Uterus (tissue), 4 donors: ENCODE measurements around the gene IGFLR1. TPM values are rescaled to one million over a fixed set of nuclear protein-coding genes. Genes with fewer than 3 reads are reported as not detected.

Experiments
- DNase-seq, 2 donors: peaks; one replicate each; pipeline ENCODE4 v3.0.0-alpha.2; 2019 to 2020
- H3K27ac ChIP-seq, 2 donors: fragments of 200-600 bp; sonication (generic); 1 replicate in 1 of 2; 2 replicates in 1 of 2; pipeline ENCODE4 v1.5.1; 2016 to 2018
- H3K27me3 ChIP-seq, 2 donors: fragments of 200-600 bp; sonication (generic); one replicate each; pipeline ENCODE4 v1.5.1; 2018 to 2019; ENCODE audit warnings: control low read depth in 1 of 2
- H3K36me3 ChIP-seq, 2 donors: fragments of 200-600 bp; sonication (generic); one replicate each; pipeline ENCODE4 v1.5.1; 2019; ENCODE audit warnings: control low read depth in 1 of 2
- H3K4me1 ChIP-seq, 2 donors: fragments of 200-600 bp; sonication (generic); one replicate each; pipeline ENCODE4 v1.5.1; 2018 to 2019; ENCODE audit warnings: control low read depth in 1 of 2
- H3K4me3 ChIP-seq, 2 donors: fragments of 200-600 bp; sonication (generic); 1 replicate in 1 of 2; 2 replicates in 1 of 2; pipeline ENCODE4 v1.5.1; 2018 to 2019; ENCODE audit warnings: mild to moderate bottlenecking in 1 of 2
- H3K9me3 ChIP-seq, 2 donors: fragments of 200-600 bp; sonication (generic); one replicate each; pipeline ENCODE4 v1.5.1; 2019; ENCODE audit warnings: control low read depth in 1 of 2
- POLR2A ChIP-seq, 2 donors: fragments of 450-650 bp; IDR thresholded peaks; one replicate each; pipeline ENCODE4 v1.6.1; 2016; ENCODE audit warnings: antibody characterized with exemption in 2 of 2, mild to moderate bottlenecking in 1 of 2, moderate library complexity in 1 of 2
- intact Hi-C: fragments of 100-400 bp; cut with DNase I; formaldehyde crosslinking; loops from one replicate; pipeline ENCODE4 v1.15.1; 2023; ENCODE audit warnings: low total_unique reads
- total RNA-seq, 4 donors: library from RNA; depleted of rRNA in 3 of 4; stranded (reverse); fragments of >200 nt in 3 of 4; gene quantifications; one replicate each; pipeline versions ENCODE4 v1.1.0 to v1.2.4, GENCODE V29; 2014 to 2023
- TF ChIP-seq, protein P1 (sequence below), 4 experiments: fragments of 200-600 bp in 2 of 4; fragments of 450-650 bp in 2 of 4; sonication (generic) in 2 of 4; IDR thresholded peaks; one replicate each; pipeline ENCODE4 v1.5.1; 2016 to 2019; ENCODE audit warnings: antibody characterized with exemption in 4 of 4, mild to moderate bottlenecking in 2 of 4, moderate library complexity in 1 of 4
- donor health status: DM: yes; HTN: yes; CAD: no.

The IGFLR1 gene
- total RNA-seq, 4 donors from 2014 or later = 0.77 to 5.3 (median 2.2) TPM

DNA sequence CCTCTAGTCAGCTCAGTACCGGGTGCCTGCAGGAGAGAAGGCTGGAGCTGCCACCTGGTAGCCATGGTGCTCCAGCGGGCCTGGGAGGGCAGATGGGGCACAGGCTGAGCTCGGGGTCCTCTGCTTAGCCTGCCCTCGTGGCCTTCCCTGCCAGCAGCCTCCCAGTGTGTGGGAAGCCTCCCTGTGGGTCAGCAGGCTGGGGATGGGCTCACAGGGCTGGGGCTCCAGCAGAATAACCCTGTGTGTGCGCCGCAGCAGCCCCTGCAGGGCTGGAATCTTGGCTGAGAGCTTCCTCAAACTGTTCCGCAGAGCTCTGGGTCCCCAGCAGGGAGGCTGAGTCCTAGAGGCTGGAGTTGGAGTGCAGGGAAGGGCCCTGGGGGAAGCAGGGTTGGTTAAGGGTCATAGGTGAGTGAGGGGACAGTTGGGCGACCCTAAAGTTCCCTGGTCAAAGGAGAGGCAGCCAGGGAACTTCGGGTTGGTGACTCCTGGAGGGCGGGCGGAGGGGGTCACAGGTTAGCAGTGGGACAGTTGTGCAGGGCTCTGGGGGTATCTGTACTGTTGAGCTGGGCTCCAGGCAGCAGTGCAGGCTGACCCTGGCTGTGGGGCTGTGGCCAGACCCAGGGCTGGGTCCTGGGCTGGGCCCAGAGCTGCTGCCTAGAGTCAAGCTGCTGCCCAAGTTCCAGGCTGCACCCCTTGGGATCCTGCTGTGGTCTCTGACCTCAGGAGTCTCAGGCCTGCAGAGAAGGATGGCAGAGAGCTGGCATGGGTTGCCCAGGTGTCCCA, 47.1 kb upstream of the IGFLR1 start:
- TF ChIP-seq POLR2A (IDR thresholded peaks at IDR 0.05) = no peak
- TF ChIP-seq, protein P1, sequence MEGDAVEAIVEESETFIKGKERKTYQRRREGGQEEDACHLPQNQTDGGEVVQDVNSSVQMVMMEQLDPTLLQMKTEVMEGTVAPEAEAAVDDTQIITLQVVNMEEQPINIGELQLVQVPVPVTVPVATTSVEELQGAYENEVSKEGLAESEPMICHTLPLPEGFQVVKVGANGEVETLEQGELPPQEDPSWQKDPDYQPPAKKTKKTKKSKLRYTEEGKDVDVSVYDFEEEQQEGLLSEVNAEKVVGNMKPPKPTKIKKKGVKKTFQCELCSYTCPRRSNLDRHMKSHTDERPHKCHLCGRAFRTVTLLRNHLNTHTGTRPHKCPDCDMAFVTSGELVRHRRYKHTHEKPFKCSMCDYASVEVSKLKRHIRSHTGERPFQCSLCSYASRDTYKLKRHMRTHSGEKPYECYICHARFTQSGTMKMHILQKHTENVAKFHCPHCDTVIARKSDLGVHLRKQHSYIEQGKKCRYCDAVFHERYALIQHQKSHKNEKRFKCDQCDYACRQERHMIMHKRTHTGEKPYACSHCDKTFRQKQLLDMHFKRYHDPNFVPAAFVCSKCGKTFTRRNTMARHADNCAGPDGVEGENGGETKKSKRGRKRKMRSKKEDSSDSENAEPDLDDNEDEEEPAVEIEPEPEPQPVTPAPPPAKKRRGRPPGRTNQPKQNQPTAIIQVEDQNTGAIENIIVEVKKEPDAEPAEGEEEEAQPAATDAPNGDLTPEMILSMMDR (IDR thresholded peaks at IDR 0.05) = no peak
- intact Hi-C loops = loop anchor here (10.0 kb wide), 1 partner anchor 145 kb away; the partner anchor contains the start of gene LRFN3
- Histone ChIP-seq H3K36me3 (no peaks in the 10 kb centered on the region), H3K4me3 (no peak overlapping the region), H3K4me1 (no peaks in the 10 kb centered on the region), H3K27ac (no peak overlapping the region), H3K27me3 (no peaks in the 10 kb centered on the region), H3K9me3 (no peaks in the 10 kb centered on the region)
- no peak for DNase-seq

DNA sequence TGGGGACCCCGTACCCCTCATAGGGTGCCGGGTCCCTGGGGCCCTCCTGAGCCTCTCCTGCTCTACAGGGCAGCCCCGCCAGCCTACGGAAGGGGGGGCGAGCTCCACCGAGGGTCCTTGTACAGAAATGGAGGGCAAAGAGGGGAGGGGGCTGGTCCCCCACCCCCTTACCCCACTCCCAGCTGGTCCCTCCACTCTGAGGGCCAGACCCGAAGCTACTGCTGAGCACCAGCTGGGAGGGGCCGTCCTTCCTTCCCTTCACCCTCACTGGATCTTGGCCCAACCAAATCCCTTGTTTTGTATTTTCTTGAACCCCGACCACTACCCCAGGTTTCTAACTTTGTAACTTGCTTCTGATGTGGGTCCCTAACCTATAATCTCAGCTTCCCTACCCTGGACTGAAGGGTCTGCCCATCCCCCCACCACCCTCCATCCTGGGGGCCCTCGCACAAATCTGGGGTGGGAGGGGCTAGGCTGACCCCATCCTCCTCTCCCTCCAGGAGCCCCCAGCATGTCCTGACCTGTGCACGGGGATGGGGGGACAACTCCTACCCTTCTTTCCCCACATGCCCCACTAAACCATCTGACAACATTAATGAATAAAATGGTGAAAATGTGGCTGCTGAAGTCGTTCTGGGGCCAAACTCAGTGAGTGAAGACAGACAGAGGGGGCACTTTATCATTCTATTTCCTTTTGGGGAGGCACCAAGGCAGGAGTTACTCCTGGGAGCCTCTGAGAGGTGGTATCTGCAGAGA, 46.1 kb upstream of the IGFLR1 start:
- intact Hi-C loops = loop anchor here (10.0 kb wide), 1 partner anchor 146 kb away; the partner anchor contains the start of gene LRFN3
- no peaks in the 10 kb centered on the region for H3K9me3 ChIP-seq
- TF ChIP-seq POLR2A (IDR thresholded peaks at IDR 0.05) = no peak
- TF ChIP-seq, protein P1 (IDR thresholded peaks at IDR 0.05) = no peak

DNA sequence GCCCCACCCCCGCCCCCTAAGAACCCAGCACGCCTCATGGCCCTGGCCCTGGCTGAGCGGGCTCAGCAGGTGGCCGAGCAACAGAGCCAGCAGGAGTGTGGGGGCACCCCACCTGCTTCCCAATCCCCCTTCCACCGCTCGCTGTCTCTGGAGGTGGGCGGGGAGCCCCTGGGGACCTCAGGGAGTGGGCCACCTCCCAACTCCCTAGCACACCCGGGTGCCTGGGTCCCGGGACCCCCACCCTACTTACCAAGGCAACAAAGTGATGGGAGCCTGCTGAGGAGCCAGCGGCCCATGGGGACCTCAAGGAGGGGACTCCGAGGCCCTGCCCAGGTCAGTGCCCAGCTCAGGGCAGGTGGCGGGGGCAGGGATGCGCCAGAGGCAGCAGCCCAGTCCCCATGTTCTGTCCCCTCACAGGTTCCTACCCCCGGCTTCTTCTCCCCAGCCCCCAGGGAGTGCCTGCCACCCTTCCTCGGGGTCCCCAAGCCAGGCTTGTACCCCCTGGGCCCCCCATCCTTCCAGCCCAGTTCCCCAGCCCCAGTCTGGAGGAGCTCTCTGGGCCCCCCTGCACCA, 45.1 kb upstream of the IGFLR1 start:
- no peak for TF ChIP-seq POLR2A (IDR thresholded peaks at IDR 0.05)
- TF ChIP-seq, protein P1 (IDR thresholded peaks at IDR 0.05) = no peak
- H3K4me1 ChIP-seq = no peaks in the 10 kb centered on the region
- no peaks in the 10 kb centered on the region for H3K36me3 ChIP-seq
- H3K27ac ChIP-seq = no peak overlapping the region
- H3K4me3 ChIP-seq = no peak overlapping the region
- intact Hi-C loops = loop anchor here (10.0 kb wide), 1 partner anchor 147 kb away; the partner anchor contains the start of gene LRFN3
- DNase-seq = no peak
- H3K9me3 ChIP-seq = no peaks in the 10 kb centered on the region
- no peaks in the 10 kb centered on the region for H3K27me3 ChIP-seq

More for the DNA sequence above, 46.1 kb upstream of the IGFLR1 start:
- H3K27ac ChIP-seq = no peak overlapping the region
- H3K4me1 ChIP-seq = no peaks in the 10 kb centered on the region
- H3K4me3 ChIP-seq = no peak overlapping the region
- H3K36me3 ChIP-seq = no peaks in the 10 kb centered on the region
- no peak for DNase-seq
- no peaks in the 10 kb centered on the region for H3K27me3 ChIP-seq

DNA sequence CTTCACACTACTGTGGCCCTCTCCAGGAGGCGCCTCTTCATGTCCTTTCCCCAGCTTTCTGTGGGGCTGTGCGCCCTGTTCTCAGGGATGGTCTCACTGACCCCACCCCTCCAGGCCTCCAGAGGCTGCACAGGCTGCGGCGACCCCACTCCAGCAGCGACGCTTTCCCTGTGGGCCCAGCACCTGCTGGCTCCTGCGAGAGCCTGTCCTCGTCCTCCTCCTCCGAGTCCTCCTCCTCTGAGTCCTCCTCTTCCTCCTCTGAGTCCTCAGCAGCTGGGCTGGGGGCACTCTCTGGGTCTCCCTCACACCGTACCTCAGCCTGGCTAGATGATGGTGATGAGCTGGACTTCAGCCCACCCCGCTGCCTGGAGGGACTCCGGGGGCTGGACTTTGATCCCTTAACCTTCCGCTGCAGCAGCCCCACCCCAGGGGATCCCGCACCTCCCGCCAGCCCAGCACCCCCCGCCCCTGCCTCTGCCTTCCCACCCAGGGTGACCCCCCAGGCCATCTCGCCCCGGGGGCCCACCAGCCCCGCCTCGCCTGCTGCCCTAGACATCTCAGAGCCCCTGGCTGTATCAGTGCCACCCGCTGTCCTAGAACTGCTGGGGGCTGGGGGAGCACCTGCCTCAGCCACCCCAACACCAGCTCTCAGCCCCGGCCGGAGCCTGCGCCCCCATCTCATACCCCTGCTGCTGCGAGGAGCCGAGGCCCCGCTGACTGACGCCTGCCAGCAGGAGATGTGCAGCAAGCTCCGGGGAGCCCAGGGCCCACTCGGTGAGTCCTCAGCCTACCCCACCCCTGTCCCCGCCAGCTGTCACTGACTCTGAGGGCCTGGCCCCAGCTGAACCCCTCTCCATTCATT, 44.3 kb upstream of the IGFLR1 start:
- no peak for TF ChIP-seq POLR2A (IDR thresholded peaks at IDR 0.05)
- TF ChIP-seq, protein P1 (IDR thresholded peaks at IDR 0.05) = no peak
- H3K36me3 ChIP-seq = no peaks in the 10 kb centered on the region
- H3K4me1 ChIP-seq = no peaks in the 10 kb centered on the region
- no peaks in the 10 kb centered on the region for H3K27me3 ChIP-seq
- intact Hi-C loops = loop anchor here (10.0 kb wide), 1 partner anchor 148 kb away; the partner anchor contains the start of gene LRFN3
- H3K9me3 ChIP-seq = no peaks in the 10 kb centered on the region
- no peak overlapping the region for H3K27ac ChIP-seq
- no peak overlapping the region for H3K4me3 ChIP-seq
- no peak for DNase-seq
